ENCODE results near the gene ARSB. TPM values are rescaled to one million over a fixed set of nuclear protein-coding genes. Genes with fewer than 3 reads are reported as not detected.

The ARSB gene
- total RNA-seq, 2 donors from 2014 or later = 28.1 TPM

- Histone ChIP-seq H3K27ac (ENCODE audit: low read depth, low read length) (no peak overlapping the region), H3K9ac (ENCODE audit: extremely low read depth, low read length, poor library complexity, severe bottlenecking) (no peak overlapping the region), H3K27me3 (ENCODE audit: control insufficient read depth, insufficient read depth, low read length, poor library complexity, severe bottlenecking) (no peaks in the 10 kb centered on the region), H3K9me3 (ENCODE audit: control insufficient read depth, low read length) (no peaks in the 10 kb centered on the region), H3K36me3 (ENCODE audit: control insufficient read depth, insufficient read depth, low read length) (no peaks in the 10 kb centered on the region), H3K4me1 (ENCODE audit: control insufficient read depth, insufficient read depth, low read length) (peaks cover 19% of the 10 kb centered on the region), H3K4me3 (ENCODE audit: low read length) (no peak overlapping the region)
- TF ChIP-seq CTCF (conservative IDR thresholded peaks at IDR 0.05) = no peak
- no peak for DNase-seq
- Mint-ChIP-seq H3K4me3 (no peak overlapping the region), H3K36me3 (ENCODE audit: low read depth) (peaks cover 4% of the 10 kb centered on the region), H3K27ac (no peak overlapping the region), H3K27me3 (ENCODE audit: insufficient read depth) (no peaks in the 10 kb centered on the region), H3K4me1 (peaks cover 37% of the 10 kb centered on the region), H3K9me3 (no peaks in the 10 kb centered on the region)
- WGBS, 2 experiments (ENCODE audit: insufficient coverage in 1 of 2, insufficient read length in 1 of 2) = 91 to 96% methylated on average over 8 to 10 of the region's 10 CpGs
Measured at GRCh38 chr5:78792345-78793055, 192.6 kb downstream of the ARSB start.

GRCh38 chr5:78791501-78792100 lies 193.5 kb downstream of the ARSB start:
- Histone ChIP-seq H3K9ac (ENCODE audit: extremely low read depth, low read length, poor library complexity, severe bottlenecking) (no peak overlapping the region), H3K4me1 (ENCODE audit: control insufficient read depth, insufficient read depth, low read length) (peaks cover 19% of the 10 kb centered on the region), H3K4me3 (ENCODE audit: low read length) (no peak overlapping the region), H3K9me3 (ENCODE audit: control insufficient read depth, low read length) (no peaks in the 10 kb centered on the region), H3K27ac (ENCODE audit: low read depth, low read length) (no peak overlapping the region), H3K36me3 (ENCODE audit: control insufficient read depth, insufficient read depth, low read length) (no peaks in the 10 kb centered on the region), H3K27me3 (ENCODE audit: control insufficient read depth, insufficient read depth, low read length, poor library complexity, severe bottlenecking) (no peaks in the 10 kb centered on the region)
- H3K36me3 Mint-ChIP-seq (ENCODE audit: low read depth) = no peaks in the 10 kb centered on the region
- TF ChIP-seq CTCF (conservative IDR thresholded peaks at IDR 0.05) = no peak
- no peaks in the 10 kb centered on the region for H3K27me3 Mint-ChIP-seq (ENCODE audit: insufficient read depth)
- peaks cover 33% of the 10 kb centered on the region for H3K4me1 Mint-ChIP-seq
- 94 to 98% methylated on average over 6 to 11 of the region's 11 CpGs for WGBS, 2 experiments (ENCODE audit: insufficient coverage in 1 of 2, insufficient read length in 1 of 2)
- DNase-seq = no peak
- no peaks in the 10 kb centered on the region for H3K9me3 Mint-ChIP-seq
- no peak overlapping the region for H3K27ac Mint-ChIP-seq
- H3K4me3 Mint-ChIP-seq = no peak overlapping the region

GRCh38 chr5:78787783-78788182 lies 197.3 kb downstream of the ARSB start:
- 92 to 100% methylated on average over 7 of the region's 7 CpGs for WGBS, 2 experiments (ENCODE audit: insufficient coverage in 1 of 2, insufficient read length in 1 of 2)
- H3K4me1 Mint-ChIP-seq = peaks cover 4% of the 10 kb centered on the region
- no peak for DNase-seq
- no peaks in the 10 kb centered on the region for H3K36me3 ChIP-seq (ENCODE audit: control insufficient read depth, insufficient read depth, low read length)
- TF ChIP-seq CTCF (conservative IDR thresholded peaks at IDR 0.05) = no peak
- no peak overlapping the region for H3K4me3 ChIP-seq (ENCODE audit: low read length)
- H3K27ac Mint-ChIP-seq = no peak overlapping the region
- no peak overlapping the region for H3K9ac ChIP-seq (ENCODE audit: extremely low read depth, low read length, poor library complexity, severe bottlenecking)
- no peak overlapping the region for H3K4me3 Mint-ChIP-seq
- peaks cover 8% of the 10 kb centered on the region for H3K9me3 ChIP-seq (ENCODE audit: control insufficient read depth, low read length)
- H3K27me3 Mint-ChIP-seq (ENCODE audit: insufficient read depth) = no peaks in the 10 kb centered on the region
- H3K4me1 ChIP-seq (ENCODE audit: control insufficient read depth, insufficient read depth, low read length) = no peaks in the 10 kb centered on the region
- H3K36me3 Mint-ChIP-seq (ENCODE audit: low read depth) = peaks cover 2% of the 10 kb centered on the region
- no peaks in the 10 kb centered on the region for H3K27me3 ChIP-seq (ENCODE audit: control insufficient read depth, insufficient read depth, low read length, poor library complexity, severe bottlenecking)
- H3K27ac ChIP-seq (ENCODE audit: low read depth, low read length) = no peak overlapping the region
- H3K9me3 Mint-ChIP-seq = peaks cover 4% of the 10 kb centered on the region

Data from endodermal cell (in vitro differentiated cells).